Measurements from ENCODE around the gene WRAP73. TPM values are rescaled to one million over a fixed set of nuclear protein-coding genes. Genes with fewer than 3 reads are reported as not detected.

WRAP73 gene
- total and polyA plus RNA-seq, 2 experiments from 2014 or later: 14.7 to 28.8 TPM

- no peaks in the 10 kb centered on the region for H3K79me2 ChIP-seq
- WGBS (ENCODE audit: low lambda C conversion rate, missing lambda C conversion rate): 89% methylated on average over 13 of the region's 13 CpGs
- H3K4me1 ChIP-seq (ENCODE audit: insufficient read depth): no peaks in the 10 kb centered on the region
- H3K9me3 ChIP-seq (ENCODE audit: low read depth): no peaks in the 10 kb centered on the region
- no peak overlapping the region for H3K4me2 ChIP-seq
- H3K4me3 ChIP-seq: no peak overlapping the region
- no peaks in the 10 kb centered on the region for H4K20me1 ChIP-seq (ENCODE audit: insufficient read depth, poor library complexity, severe bottlenecking)
- no peak overlapping the region for H3K27ac ChIP-seq
- DNase-seq (ENCODE audit: low spot score): no peak
- TF ChIP-seq EZH2phosphoT487 (IDR thresholded peaks at IDR 0.05; ENCODE audit: low read depth, severe bottlenecking, unreplicated experiment) (no peak), CTCF (IDR thresholded peaks at IDR 0.05; ENCODE audit: poor library complexity) (no peak), EZH2 (IDR thresholded peaks at IDR 0.05; ENCODE audit: borderline replicate concordance) (no peak)
- H2AFZ ChIP-seq: no peak overlapping the region
- no peaks in the 10 kb centered on the region for H3K36me3 ChIP-seq (replicated peaks; ENCODE audit: insufficient read depth, low read depth)
- H3K9me2 ChIP-seq (replicated peaks; ENCODE audit: insufficient read depth): no peaks in the 10 kb centered on the region
- peaks cover 59% of the 10 kb centered on the region for H3K27me3 ChIP-seq
Measured at GRCh38 chr1:3656450-3657095, 6.7 kb upstream of the WRAP73 start.

GRCh38 chr1:3654549-3655281 is 4.8 kb upstream of the WRAP73 start:
- 89% methylated on average over 22 of the region's 22 CpGs for WGBS (ENCODE audit: low lambda C conversion rate, missing lambda C conversion rate)
- peaks cover 70% of the 10 kb centered on the region for H3K27me3 ChIP-seq
- no peaks in the 10 kb centered on the region for H3K79me2 ChIP-seq

GRCh38 chr1:3653286-3653618 is 3.3 kb upstream of the WRAP73 start:
- no peak overlapping the region for H3K4me3 ChIP-seq
- peaks cover 65% of the 10 kb centered on the region for H3K27me3 ChIP-seq
- H3K36me3 ChIP-seq (replicated peaks; ENCODE audit: insufficient read depth, low read depth): no peaks in the 10 kb centered on the region
- no peak for DNase-seq (ENCODE audit: low spot score)
- H3K79me2 ChIP-seq: peaks cover 11% of the 10 kb centered on the region
- H4K20me1 ChIP-seq (ENCODE audit: insufficient read depth, poor library complexity, severe bottlenecking): no peaks in the 10 kb centered on the region
- H3K9me2 ChIP-seq (replicated peaks; ENCODE audit: insufficient read depth): no peaks in the 10 kb centered on the region
- H2AFZ ChIP-seq: no peak overlapping the region
- WGBS (ENCODE audit: low lambda C conversion rate, missing lambda C conversion rate): 18% methylated on average over 10 of the region's 10 CpGs
- peaks cover 8% of the 10 kb centered on the region for H3K4me1 ChIP-seq (ENCODE audit: insufficient read depth)
- no peak overlapping the region for H3K27ac ChIP-seq
- H3K4me2 ChIP-seq: peak overlapping the region; percentile 95
- TF ChIP-seq EZH2phosphoT487 (IDR thresholded peaks at IDR 0.05; ENCODE audit: low read depth, severe bottlenecking, unreplicated experiment) (no peak), EZH2 (IDR thresholded peaks at IDR 0.05; ENCODE audit: borderline replicate concordance) (no peak), CTCF (IDR thresholded peaks at IDR 0.05; ENCODE audit: poor library complexity) (no peak)
- no peaks in the 10 kb centered on the region for H3K9me3 ChIP-seq (ENCODE audit: low read depth)

More at GRCh38 chr1:3654549-3655281, 4.8 kb upstream of the WRAP73 start:
- Histone ChIP-seq H2AFZ (no peak overlapping the region), H3K4me3 (no peak overlapping the region), H3K4me2 (no peak overlapping the region), H4K20me1 (ENCODE audit: insufficient read depth, poor library complexity, severe bottlenecking) (no peaks in the 10 kb centered on the region), H3K9me3 (ENCODE audit: low read depth) (no peaks in the 10 kb centered on the region), H3K9me2 (replicated peaks; ENCODE audit: insufficient read depth) (no peaks in the 10 kb centered on the region), H3K27ac (no peak overlapping the region), H3K36me3 (replicated peaks; ENCODE audit: insufficient read depth, low read depth) (no peaks in the 10 kb centered on the region), H3K4me1 (ENCODE audit: insufficient read depth) (peaks cover 2% of the 10 kb centered on the region)
- DNase-seq (ENCODE audit: low spot score): no peak
- no peak for TF ChIP-seq CTCF (IDR thresholded peaks at IDR 0.05; ENCODE audit: poor library complexity)
- no peak for TF ChIP-seq EZH2 (IDR thresholded peaks at IDR 0.05; ENCODE audit: borderline replicate concordance)
- TF ChIP-seq EZH2phosphoT487 (IDR thresholded peaks at IDR 0.05; ENCODE audit: low read depth, severe bottlenecking, unreplicated experiment): no peak
